Mesenteric fat pad (tissue), 1 donor: Measurements from ENCODE around the gene C16orf95. TPM values are rescaled to one million over a fixed set of nuclear protein-coding genes. Genes with fewer than 3 reads are reported as not detected.
A peak's percentile ranks its signal among the peaks of the same experiment; 100 is the strongest.

Source experiments
- DNase-seq: peaks from one replicate; pipeline ENCODE4 v3.0.0-alpha.2; 2020; ENCODE audit warnings: low spot score
- total RNA-seq: library from RNA; stranded (reverse); fragmentation: NEBNext Ultra II Directional; extraction: Animal tissue kit (Norgen Biotek cat#: 25700); gene quantifications from one replicate; pipeline ENCODE4 v1.2.1, GENCODE V29; 2021
- donor health status: DM: yes; HTN: yes; CAD: no.

Gene C16orf95
- total RNA-seq, 1 donor from 2014 or later = 5.3 TPM

DNA sequence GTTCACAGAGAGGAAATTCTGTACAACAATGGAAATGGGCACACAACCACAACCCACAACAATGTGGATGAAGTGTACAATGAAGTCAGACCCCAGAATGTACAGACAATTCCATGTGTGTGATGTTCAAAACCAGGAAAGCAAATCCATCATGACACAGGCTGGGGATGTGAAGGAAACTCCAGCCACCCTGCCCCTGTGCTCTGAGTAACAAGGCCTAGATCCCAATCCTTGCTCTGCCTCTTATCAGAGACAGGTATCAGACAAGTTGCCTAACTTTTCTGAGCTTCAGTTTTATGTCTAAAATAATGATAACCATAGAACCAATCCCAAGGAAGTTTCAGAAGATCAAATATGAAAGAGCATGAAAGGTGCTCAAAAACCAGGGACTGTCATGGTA, 1.8 kb upstream of the C16orf95 start:
- DNase-seq = no peak

DNA sequence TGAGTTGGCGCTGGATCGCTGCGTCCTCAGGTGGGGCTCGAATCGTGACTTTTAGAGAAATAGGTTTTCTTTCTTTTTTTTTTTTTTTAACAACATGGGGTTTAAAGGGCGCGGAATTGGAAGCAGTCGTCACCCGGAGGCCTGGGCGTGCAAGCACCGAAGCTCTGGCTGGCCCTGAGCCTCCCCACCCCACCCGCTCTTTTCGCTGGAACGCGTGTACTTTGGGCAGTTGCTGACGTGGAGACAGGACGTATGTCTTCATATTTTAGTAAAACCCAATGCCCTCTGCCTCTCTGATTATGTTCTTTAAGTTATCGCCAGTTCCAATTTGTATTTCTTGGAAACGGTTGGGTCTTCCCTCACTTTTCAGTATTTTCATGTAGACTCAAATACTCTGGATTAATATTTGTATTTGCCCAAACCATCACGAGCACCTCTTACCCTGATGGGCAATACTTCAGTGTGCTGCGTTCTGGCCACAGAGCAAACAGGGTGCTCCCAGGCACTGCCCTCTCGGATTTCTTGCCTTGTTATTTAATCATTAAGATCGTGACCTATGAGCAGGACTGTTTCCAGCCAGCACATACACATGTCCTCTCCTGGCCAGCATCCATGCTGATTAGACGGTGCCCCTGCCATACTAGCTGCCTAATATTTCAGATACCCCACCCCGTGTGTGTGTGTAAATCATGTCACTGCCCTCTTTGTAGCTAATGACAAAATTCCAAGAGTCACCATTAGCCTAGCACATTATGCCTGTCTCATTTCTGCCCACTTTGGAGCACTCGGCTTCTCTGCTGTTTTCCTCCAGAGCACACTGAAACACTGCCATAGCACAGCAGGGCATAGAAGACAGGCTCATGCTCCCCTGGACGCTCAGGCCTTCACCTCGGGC, 805 bp upstream of the C16orf95 start:
- DNase-seq = no peak

DNA sequence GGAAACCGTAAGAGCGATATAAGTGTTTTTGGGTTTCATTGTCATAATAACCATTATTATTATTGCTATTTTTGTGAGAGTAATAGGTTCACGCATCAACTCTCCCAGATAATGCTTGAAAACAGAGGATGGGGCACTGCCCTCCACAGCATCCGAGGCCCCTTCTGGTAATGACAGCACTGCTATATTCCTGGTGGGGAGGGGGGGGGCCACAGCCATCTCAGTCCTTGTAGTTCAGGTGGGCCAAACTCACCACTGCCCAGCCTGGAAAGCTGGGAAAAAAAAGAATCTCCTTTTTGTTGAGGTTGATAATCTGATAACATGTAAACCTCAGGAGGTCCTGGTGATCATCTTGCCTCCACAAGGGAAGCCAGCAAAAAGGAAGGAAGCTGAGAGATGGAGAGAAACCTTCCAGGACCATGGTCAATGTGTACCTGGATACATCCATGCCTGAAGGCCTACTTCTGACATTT, 706 bp downstream of the C16orf95 start:
- no peak for DNase-seq

DNA sequence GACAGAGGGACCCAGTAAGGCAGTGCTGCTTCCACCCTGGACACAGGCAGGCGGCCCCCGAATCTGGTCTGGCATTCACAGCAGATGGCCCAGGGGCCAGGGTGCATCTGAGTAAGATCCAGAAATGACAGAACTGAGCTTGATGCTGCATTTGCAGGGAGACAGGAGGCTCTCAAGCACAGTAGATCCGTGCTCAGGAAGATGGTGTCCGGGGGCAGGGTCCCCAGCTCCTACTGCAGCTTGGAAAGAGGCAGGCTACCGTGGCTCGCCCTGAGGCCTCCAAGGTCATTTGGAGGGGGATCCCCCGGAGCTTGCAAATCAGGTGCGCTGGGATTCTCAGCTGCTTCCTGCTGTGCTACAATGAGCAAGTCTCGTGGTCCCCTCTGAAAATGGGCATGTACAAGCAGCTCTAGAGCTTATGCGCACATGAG, 2.2 kb downstream of the C16orf95 start:
- DNase-seq = no peak

DNA sequence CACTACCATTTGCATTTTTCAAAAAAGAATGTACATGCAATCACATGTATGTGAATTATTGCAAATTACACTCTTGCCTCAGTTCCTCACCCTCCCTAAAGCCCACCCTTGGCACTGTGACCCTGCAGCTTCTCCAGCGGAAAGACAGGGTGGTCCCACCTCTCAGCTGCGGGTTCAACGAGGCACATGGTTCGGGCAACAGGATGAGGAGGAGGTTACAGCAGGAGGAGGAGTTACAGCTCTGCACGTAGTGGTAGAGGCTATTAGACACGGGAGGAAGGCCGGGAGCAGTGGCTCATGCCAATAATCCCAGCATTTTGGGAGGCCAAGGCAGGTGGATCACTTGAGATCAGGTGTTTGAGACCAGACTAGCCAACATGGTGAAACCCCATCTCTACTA, 5.2 kb downstream of the C16orf95 start:
- no peak for DNase-seq

DNA sequence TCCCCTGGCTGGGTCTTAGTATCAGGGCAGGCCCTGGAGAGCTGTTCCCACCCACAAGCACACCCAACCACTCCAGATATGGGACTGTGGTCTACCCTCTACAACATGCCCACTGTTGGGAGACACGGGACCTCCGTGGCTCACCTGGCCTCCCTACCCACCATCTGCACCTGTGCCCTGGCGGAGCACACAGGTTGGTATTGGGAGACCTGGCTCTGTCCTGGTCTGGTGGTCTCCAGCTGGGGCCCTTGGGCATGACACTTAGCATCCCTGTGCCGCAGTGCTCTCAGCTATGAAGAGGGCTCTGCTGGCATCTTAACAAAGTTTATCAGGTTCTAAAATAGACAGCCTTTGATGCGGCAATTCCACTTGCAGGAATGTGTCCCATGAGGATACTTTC, 5.8 kb downstream of the C16orf95 start:
- no peak for DNase-seq

DNA sequence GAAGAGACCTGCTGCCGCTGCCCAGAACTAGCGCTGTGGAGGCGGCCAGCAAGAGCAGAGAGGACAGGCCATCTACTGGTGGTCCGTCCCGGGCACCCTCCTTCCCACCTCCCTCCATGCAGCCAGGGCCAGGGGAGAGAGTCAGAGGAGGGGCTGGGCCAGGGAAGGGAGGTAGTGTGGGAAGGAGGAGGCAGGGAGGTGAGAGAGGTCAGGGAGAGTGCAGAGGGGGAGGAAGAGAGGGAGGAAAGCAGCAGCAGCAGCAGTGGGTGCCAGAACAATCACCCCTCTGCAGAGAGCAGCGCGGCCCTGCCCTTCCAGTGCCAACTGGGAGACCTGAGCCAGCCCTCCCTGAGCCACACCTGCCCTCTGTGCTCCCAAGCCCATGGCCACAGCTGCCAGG, 6.6 kb downstream of the C16orf95 start:
- no peak for DNase-seq

DNA sequence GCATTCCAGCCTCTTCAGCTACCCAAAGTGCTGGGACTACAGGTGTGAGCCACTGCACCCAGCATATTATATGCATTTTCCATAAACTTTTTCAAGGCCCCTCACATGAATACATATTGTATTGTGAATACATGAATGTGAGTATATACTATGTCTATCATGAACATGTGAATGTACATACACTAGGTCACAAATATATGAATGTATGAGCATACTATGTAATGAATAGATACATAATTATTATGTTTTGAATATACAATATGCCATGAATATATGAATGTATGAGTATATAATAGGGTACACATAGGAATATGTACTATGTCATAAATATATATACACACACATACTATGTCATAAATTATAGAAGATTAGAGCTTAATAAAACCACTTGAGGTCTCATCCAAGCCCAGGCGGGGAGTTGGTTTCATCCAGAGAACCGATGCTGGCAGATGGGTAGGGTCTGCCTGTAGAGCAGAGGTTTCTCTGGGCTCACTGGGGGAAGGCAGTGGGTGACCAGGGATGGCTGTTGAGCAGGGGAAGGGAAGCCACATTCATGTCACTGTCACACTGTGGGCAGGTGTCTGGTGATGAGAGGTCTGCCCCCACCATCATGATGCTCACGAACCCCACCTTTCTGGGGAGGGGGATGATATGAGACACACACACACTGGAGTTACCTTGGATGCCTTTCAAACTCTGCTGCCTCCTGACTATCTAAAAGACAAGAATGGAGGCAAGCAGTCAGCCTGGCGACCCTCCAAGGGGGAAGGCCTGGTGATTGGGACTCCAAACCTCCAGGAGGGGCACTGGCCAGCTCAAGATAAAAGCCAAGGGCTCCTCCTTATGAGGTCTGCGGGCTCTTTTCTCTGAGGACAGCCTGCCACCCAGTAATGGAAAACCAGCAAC, 7.3 kb downstream of the C16orf95 start:
- DNase-seq = peak; percentile 59

DNA sequence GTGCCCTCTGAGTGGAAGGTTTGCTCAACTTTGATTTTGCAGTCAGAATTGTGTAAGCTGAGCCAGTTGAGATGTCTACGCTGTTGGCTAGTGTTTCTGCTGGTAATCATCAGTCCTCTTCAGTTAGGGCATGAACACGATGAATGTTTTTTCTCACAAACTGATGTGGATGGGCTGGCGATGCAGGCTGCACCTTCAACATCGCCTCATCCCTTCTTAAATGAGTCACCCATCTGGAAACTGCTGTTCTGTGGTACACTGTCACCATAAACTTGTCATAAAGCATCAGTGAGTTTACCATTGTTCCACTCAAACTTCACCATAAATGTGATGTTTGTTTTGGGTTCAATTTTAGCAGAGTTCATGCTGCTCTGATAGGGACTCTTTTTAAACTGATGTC, 8.4 kb downstream of the C16orf95 start:
- no peak for DNase-seq

DNA sequence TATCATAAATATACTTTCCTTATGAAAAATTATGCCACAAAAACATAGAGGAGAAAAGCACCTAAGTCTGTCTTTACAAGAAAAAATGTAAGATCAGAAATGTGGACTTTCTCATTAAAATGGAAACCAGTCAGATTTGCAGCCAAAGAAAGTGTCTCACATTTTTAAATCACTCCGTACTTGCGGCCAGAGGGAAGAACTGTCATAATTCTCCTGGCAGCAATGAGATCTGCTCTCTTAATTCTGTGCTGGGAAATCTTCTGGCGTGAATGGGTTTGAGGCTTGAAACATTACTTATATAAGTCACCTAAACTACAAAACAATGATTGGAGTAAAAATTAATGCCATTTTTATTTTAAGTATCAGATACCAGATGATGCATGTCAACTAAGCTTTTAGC, 10.7 kb downstream of the C16orf95 start:
- no peak for DNase-seq

DNA sequence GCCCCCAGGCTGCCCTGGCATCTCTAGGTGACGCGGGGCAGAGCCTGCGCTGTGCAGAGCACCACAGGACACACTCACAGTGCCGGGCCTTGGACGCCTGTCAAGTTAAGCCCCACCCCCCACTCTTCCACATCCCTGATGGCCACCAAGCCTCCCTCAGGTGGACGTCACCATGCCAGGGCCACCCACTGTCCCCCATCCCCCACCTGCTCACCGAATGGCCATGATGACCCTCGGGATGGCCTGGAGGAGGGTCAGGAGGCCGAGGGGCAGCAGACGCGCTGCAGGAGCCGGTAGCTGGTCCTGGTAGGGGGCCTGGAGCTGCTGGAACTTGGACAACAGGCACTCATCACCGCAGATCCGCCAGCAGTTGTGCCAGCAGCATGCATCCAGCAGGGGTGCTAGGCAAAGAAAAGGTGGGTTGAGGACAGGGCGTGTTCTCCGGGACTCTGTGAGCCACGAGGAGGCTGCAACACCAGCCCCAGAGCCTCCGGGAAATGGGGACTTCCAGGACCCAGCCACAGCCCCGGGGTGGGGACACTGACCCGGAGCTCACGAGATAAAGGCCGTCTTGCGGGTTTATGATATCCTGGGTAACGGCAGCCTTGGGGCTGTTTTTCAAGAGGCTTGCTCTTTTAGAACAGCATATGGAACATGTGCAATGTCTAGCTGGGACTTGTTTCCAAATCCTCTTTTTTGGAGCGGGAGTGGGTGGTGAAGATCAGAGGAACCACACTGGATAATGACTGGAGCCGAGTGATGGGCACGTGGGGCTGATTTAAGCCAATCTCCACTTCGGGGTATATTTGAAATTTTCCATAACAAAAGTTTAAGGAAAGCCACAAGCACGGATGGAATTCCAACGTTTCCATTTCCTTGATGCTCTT, 11.4 kb downstream of the C16orf95 start:
- peak; percentile 83 for DNase-seq

DNA sequence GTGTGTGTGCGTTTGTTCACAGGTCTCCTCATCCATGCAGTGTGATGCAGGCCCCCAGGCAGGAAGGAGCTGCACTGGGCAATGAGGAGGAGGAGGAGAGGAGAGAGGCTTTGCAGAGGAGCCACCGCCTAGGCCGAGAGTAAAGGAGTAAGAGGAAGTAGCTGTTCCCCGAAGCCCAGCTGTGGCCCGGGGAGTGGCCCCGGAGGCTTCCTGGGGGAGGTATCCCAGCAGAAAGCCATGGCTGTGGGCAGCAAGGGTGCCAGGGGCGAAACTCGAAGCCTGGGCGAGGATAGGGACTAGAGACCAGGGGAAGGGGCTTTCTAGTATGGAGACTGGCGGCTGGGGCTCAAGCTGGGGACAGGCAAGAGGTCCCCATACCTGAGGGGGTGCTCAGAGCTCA, 12.2 kb downstream of the C16orf95 start:
- no peak for DNase-seq

DNA sequence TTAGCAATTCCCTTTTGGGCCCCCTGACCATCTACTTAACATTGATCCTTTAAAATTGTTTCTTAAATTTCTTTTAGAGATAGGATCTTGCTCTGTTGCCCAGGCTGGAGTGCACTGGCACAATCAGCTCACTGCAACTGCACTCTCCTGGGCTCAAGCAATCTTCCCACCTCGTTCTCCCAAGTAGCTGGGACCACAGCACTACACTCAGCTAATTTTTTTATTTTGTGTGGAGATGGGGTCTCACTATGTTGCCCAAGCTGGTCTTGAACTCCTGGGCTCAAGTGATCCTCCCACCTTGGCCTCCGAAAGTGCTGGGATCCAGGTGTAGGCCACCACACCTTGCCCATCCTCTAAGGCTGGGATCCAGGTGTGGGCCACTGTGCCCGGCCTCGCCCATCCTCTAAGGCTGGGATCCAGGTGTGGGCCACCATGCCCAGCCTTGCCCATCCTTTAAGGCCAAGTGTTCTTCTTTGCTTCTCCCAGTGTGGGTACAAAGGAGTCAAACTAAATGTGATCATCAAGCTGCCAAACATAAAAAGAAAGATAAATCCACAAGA, 13.2 kb downstream of the C16orf95 start:
- DNase-seq = no peak

DNA sequence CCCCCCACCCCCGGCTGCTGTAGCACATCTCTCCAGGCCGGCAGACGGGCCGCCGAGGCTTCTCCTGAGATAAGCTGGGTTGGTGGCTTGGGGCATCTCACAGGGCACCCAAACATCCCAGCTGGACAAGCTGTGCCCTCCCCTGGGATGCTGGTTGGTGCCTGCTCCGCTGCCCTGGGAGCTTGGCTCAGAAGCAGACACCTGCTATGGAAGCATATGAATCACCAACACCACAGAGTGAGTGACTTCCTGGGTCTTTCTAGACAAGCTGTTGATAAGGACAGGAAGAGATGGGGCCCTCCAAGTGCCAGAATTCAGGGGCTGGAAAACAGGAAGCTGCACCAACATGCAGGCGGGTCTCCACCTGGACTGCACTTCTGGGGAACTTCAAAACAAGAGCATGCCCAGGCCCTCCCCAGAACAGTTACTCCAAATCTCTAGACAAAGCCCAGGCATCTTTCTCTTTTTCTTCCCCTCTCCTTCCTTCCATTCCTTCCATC, 13.7 kb downstream of the C16orf95 start:
- DNase-seq = no peak

DNA sequence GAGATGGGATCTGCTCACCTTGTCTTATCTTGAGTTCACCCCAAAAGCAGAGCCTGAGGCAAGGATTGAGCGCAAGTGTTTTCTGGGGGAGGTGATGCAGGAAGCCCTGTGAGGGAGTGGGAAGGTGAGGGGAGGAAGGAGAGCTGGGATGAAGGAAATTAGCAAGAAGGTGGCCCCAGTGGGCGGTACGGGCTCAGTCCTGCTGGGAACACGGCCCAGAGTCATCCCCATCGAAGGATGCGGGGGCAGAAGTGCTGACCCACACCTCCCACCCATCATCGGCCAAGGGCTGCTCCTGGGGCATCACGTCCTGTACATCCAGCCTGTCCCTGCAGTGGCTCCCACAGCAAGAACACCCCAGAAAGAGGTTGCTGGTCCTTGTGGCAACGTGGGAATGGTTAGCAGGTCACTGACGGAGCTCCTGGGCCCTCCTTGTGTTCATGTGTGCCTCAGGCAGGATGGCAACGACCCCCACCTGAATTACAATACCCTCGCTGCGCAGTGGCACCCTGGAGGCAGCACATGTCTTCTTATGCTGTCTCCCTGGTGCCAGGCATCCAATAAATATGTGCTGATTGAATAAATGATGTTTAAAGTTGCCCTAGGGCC, 18.2 kb downstream of the C16orf95 start:
- peak; percentile 89 for DNase-seq

DNA sequence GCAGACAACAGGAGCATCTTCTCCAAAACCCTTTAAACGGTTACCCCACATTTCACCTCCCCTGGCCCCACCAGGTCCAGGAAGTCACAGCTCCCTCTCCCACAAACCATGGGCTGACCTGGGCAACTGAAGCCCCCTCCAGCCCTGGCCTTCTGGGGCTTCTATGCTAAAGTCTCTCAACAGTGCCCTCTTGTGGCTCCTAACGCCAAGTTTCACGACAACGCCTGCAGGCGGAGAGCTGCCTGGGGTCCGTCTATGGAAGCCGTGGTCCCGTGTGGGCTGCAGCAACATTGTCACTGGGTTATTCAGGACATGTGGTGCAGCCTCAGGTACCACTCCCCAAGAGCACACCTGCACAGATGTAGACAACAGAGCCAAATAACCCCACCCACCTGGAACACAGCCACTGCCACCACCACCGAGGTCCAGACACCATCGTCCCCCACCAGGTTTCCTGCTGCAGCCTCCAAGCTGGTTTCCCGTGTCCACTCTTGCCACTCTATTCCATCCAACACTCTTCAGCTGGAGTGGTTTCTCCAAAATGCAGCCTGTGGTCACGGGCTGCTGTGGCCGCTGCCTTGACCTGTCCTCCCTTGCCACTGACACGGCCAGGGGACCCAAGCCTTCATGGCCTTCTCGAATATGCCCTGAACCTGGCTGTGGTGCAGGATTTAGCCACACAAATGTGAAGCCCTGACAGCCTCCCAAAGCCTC, 19.1 kb downstream of the C16orf95 start:
- peak; percentile 86 for DNase-seq

DNA sequence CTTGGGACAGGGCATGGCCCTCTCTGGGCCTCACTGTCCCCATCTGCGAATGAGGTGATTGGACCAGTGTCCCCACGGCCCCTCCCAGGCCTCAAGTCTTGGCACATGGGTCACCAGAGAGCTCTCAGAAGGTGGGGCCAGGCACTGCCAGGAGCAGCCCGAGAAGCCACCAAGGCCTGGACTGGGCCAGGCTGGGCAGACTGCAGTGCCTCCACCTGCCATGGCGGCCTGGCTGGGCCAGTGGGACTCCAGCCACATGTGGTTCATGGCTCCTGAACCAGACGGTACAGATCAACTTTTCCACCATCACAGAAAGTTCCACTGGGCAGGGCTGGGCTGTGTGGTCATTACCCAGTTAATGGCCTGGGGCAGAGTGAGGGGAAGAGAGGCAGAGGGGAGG, 19.8 kb downstream of the C16orf95 start:
- peak; percentile 87 for DNase-seq

DNA sequence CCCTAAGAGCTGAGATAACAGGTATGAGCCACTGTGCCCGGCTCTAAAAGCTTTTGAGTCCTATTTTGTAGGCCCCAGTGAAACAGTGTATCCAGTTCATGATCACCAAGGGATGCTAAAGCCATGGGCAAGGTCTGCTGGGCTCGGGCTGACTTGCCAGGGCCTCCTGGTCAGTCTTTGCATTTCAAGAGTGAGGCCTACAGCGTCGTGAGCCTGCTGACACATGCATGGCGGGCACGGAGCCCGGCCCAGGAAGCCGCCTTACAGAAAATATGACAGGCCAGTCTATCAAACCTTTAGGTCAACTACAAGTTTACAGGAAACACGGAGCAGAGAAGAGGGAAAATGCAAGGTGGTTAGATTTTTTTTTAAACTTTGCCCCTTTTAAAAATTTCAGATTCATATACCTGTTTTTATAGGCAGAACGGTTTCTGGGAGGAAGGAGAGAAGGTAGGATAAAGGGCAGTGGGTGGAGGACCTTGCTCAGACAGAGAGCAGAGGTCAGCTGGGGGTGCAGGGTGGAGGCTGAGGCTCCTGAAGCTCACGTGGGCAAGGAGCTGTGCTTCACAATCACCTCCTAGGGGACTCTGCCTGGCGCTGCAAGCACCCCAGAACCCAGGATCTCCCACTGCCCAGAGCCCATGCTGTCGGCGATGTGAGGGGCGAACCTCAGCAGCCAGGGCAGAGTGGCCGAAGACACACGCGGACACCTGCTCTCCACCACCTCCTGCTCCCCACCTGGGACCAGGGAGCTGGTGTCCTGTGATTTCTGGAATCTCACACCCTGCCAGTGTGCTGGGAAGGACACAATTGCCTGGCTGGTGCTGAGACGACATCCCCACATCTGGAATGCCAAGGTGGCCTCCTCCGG, 21.3 kb downstream of the C16orf95 start:
- peak; percentile 51 for DNase-seq
